Small intestine (tissue), 7 donors: Measurements from ENCODE around the gene SERINC5. TPM values are rescaled to one million over a fixed set of nuclear protein-coding genes. Genes with fewer than 3 reads are reported as not detected.
"Not testable (repeated sequence)": the region's sequence is repeated elsewhere in the genome, so short reads cannot be mapped to it uniquely, and the experiment has no call there.

Experiments used
- DNase-seq, 2 donors: peaks; one replicate each; pipeline versions ENCODE4 v3.0.0 to v3.0.0-alpha.2; 2013
- FAIRE-seq: peaks from 2 replicates; lab custom pipeline; 2012; peaks lifted over from hg19 to GRCh38; lab: Jason Lieb, UNC
- H3K27ac ChIP-seq, 3 donors: one replicate each; pipeline ENCODE4 v1.5.1; 2013; ENCODE audit warnings: low read length in 2 of 3, mild to moderate bottlenecking in 2 of 3, control low read depth in 1 of 3, inconsistent platforms in 1 of 3, low read depth in 1 of 3, moderate library complexity in 1 of 3
- H3K27me3 ChIP-seq, 3 donors: one replicate each; pipeline ENCODE4 v1.6.1; 2013; ENCODE audit warnings: low read length in 3 of 3, inconsistent platforms in 1 of 3; ENCODE audit not compliant: control insufficient read depth in 3 of 3, insufficient read depth in 3 of 3
- H3K36me3 ChIP-seq, 3 donors: one replicate each; pipeline ENCODE4 v1.6.1; 2013; ENCODE audit warnings: low read length in 3 of 3, inconsistent platforms in 1 of 3, low read depth in 1 of 3, mild to moderate bottlenecking in 1 of 3, moderate library complexity in 1 of 3; ENCODE audit not compliant: control insufficient read depth in 3 of 3, insufficient read depth in 2 of 3
- H3K4me1 ChIP-seq, 3 donors: one replicate each; pipeline ENCODE4 v1.6.1; 2013; ENCODE audit warnings: low read length in 2 of 3, inconsistent platforms in 1 of 3, low read depth in 1 of 3, mild to moderate bottlenecking in 1 of 3, moderate library complexity in 1 of 3; ENCODE audit not compliant: control insufficient read depth in 3 of 3, insufficient read depth in 2 of 3
- H3K4me3 ChIP-seq, 3 donors: one replicate each; pipeline ENCODE4 v1.5.1; 2013; ENCODE audit warnings: low read length in 3 of 3, control low read depth in 1 of 3, inconsistent platforms in 1 of 3, low read depth in 1 of 3, mild to moderate bottlenecking in 1 of 3, moderate library complexity in 1 of 3
- H3K9me3 ChIP-seq, 2 donors: one replicate each; pipeline ENCODE4 v1.6.1; 2013; ENCODE audit warnings: low read depth in 1 of 2, low read length in 1 of 2; ENCODE audit not compliant: control insufficient read depth in 2 of 2, insufficient read depth in 1 of 2
- WGBS, 3 donors: extraction: QIAGEN DNeasy Blood & Tissue Kit; methylation state at CpG; one replicate each; pipeline ENCODE4 v1.1.7; 2013; 5-methylcytosine and 5-hydroxymethylcytosine counted together
- polyA plus RNA-seq, 4 donors: library from polyadenylated mRNA; stranded (reverse) in 3 of 4; unstranded in 1 of 4; fragments of 200-250 nt in 3 of 4; fragments of 120-200 nt in 1 of 4; gene quantifications; one replicate each; pipeline versions ENCODE4 v1.2.1 to v1.2.3, GENCODE V29; 2013
- donor health status: healthy with polysubstance abuse.
- donor health status: control.
- donor health status: control.
- donor health status: Bipolar disorder and iron deficiency.
- donor health status: healthy.

SERINC5 gene
- polyA plus RNA-seq, 4 donors: 1.9 to 62.9 (median 7.6) TPM

DNA sequence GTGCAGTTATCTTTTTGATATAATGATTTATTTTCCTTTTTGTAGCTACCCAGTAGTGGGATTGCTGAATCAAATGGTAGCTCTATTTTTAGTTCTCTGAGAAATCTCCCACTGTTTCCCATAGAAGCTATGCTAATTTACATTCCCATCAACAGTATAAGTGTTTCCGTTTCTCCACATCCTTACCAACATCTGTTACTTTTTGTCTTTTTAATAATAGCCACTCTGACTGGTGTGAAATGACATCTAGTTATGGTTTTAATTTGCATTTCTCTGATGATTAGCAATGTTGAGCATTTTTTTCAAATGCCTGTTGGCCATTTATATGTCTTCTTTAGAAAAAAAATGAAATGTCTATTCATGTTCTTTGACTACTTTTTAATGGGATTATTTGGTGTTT, 94.7 kb downstream of the SERINC5 start:
- WGBS, 3 donors: 84 to 100% (median 97%) methylated on average over 1 of the region's 1 CpG
- no peak overlapping the region for H3K4me3 ChIP-seq
- H3K9me3 ChIP-seq: no peaks in the 10 kb centered on the region
- H3K36me3 ChIP-seq: peaks cover 4 to 28% (median 11%) of the 10 kb centered on the region in 3 donors
- no peaks in the 10 kb centered on the region for H3K27me3 ChIP-seq
- no peaks in the 10 kb centered on the region for H3K4me1 ChIP-seq
- no peak overlapping the region for H3K27ac ChIP-seq
- DNase-seq: no peak
- FAIRE-seq: peak; percentile 83

DNA sequence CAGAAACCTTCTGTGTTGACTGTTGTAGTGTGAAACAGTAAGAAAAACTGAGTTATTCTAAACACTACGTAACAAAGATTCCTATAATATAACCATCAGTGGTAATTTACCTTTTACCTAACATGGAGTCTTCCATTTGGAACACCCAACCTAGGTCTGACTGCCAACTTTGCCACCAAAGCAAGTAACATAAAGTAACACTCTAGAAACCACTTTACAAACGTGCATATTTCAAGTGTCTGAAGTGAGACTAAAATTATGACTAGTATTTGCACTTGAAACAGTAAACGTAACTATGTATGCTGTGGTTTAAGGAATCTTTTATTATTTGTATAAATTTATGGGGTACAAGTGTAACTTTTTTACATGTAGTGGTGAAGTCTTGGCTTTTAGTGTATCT, 95.6 kb downstream of the SERINC5 start:
- Histone ChIP-seq H3K27me3 (no peaks in the 10 kb centered on the region), H3K9me3 (no peaks in the 10 kb centered on the region), H3K36me3 (peaks cover 4 to 32% (median 11%) of the 10 kb centered on the region in 3 donors), H3K4me1 (no peaks in the 10 kb centered on the region), H3K4me3 (no peak overlapping the region), H3K27ac (no peak overlapping the region)
- DNase-seq (no peak), FAIRE-seq (no peak)
- WGBS, 3 donors: 90 to 98% (median 92%) methylated on average over 3 of the region's 3 CpGs

DNA sequence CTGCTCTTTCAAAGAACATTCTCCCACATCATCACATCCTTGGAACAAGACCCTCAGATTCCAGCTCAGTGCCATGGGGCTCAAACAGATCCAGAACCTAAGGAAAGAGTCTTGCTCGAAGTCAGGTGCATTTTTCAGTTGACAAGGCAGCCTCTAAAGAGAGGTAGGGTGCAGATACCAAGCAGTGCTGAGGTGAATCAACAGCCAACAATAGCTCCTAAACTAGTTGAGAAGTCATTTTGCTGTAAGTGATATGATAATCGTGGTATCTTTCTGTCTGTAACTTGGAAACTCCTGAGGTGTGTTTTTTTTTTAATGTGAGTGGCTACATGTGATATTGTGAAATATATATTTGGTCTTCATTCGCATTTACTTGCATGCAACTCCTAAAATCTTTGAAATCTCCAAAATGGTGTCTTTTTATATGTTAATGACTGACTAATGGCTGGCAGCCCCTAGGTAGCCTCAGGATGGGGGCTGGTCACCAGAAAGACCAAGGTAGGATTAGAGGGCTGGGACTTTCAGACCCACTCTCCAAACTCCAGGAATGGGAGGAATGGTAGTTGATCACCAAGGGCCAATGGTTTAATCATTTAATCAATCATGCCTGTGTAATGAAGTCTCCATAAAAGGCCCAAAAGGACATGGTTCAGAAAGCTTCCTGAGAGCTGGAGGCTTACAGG, 96.6 kb downstream of the SERINC5 start:
- H3K27ac ChIP-seq: no peak overlapping the region

DNA sequence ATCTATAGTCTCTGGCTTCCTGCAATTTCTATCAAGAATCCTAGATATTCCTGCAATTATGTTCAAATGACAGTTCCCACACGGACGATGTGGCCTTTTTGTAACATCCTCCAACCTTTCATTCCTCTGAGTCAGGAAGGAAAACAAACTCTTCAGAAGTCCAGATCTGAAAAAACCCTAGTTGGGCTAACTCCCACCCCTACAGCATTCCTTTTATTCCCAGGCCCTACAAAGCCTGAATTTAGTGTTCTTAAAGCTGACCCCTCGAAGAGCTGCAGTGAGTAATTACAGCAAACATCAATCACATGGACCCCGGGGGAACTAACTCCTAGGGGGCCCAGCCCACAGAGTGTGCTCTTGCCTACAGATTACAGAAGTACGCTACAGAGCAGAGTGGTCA, 99.7 kb downstream of the SERINC5 start:
- no peaks in the 10 kb centered on the region for H3K9me3 ChIP-seq
- FAIRE-seq (no peak), DNase-seq (no peak)
- H3K27me3 ChIP-seq: no peaks in the 10 kb centered on the region
- whole genome bisulfite sequencing, 3 donors: 71 to 86% (median 75%) methylated on average over 5 of the region's 5 CpGs
- H3K27ac ChIP-seq: no peak overlapping the region
- peaks cover 2 to 46% (median 13%) of the 10 kb centered on the region in 3 donors for H3K36me3 ChIP-seq
- H3K4me1 ChIP-seq: no peaks in the 10 kb centered on the region
- H3K4me3 ChIP-seq: no peak overlapping the region

More for the DNA sequence above, 96.6 kb downstream of the SERINC5 start:
- no peaks in the 10 kb centered on the region for H3K4me1 ChIP-seq
- H3K36me3 ChIP-seq: peaks cover 4 to 35% (median 11%) of the 10 kb centered on the region in 3 donors
- FAIRE-seq (no peak), DNase-seq (no peak)
- H3K4me3 ChIP-seq: no peak overlapping the region
- H3K27me3 ChIP-seq: no peaks in the 10 kb centered on the region
- 89 to 93% (median 91%) methylated on average over 3 of the region's 3 CpGs for WGBS, 3 donors
- H3K9me3 ChIP-seq: no peaks in the 10 kb centered on the region

DNA sequence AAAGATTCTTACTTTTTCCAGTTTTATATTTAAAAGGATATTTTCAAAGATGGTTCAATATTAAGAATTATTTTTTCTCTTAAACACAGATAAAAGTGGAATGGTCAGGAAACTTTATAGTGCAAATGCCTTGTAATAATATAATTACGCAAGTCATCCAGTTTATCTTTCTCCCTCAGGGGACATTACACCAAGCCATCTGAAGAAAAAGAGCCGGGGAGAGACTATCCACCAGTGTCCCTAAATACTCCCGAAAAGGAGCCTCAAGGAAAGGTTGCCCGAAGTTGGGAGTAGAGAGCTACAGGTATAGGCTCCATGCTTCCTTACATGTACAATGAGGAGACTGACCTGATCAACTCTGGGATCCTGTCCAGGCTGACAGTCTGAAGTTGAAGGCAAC, 101.1 kb downstream of the SERINC5 start:
- Histone ChIP-seq H3K36me3 (peaks cover 2 to 52% (median 15%) of the 10 kb centered on the region in 3 donors), H3K27ac (no peak overlapping the region), H3K27me3 (no peaks in the 10 kb centered on the region), H3K4me1 (no peaks in the 10 kb centered on the region), H3K9me3 (no peaks in the 10 kb centered on the region), H3K4me3 (no peak overlapping the region)
- 94 to 96% (median 96%) methylated on average over 4 of the region's 4 CpGs for WGBS, 3 donors
- FAIRE-seq (no peak), DNase-seq (no peak)

DNA sequence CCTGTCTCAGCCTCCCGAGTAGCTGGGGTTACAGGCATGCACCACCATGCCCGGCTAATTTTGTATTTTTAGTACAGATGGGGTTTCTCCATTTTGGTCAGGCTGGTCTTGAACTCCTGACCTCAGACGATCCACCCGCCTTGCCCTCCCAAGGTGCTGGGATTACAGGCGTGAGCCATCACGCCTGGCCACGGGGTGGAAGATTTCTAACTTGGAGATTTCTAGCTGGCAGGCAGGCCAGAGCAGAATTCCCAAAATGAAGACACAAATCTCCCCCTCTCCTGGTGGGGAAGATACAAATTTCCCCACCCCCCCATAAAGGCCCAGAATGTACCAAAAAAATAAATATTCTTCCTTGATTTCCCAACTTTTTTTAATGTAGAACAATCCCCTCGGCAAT, 101.6 kb downstream of the SERINC5 start:
- FAIRE-seq, H3K27me3 ChIP-seq, H3K4me1 ChIP-seq, H3K27ac ChIP-seq, H3K4me3 ChIP-seq, DNase-seq, H3K9me3 ChIP-seq: not testable (repeated sequence)
- 90 to 93% (median 93%) methylated on average over 8 of the region's 8 CpGs for WGBS, 3 donors
- H3K36me3 ChIP-seq: peaks cover 2 to 53% (median 14%) of the 10 kb centered on the region in 3 donors

DNA sequence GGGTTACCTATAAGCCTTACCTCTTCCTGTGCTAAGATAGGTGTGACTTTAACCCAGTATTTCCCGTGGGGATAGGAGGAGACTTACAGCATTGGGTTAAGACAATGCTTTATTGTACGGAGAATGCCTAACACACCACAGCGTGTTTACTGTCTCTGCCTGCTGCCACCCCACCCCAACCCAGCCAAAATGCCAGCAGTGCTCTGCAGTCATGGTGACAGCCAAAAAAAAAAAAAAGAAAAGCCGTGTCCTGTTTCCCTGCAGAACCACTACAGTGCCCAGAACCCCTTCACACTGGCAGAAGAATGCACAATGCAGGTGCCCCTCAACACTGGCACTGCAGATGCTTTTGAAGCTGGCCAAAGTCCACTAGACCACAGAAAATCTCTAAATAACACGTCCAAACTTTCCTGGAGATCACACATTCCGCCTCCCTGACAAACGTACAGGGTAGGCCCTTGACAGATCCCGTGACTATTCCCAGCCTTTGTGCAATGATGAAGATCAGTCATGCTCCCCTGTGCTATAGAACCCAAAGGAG, 102.2 kb downstream of the SERINC5 start:
- H3K4me1 ChIP-seq: no peaks in the 10 kb centered on the region
- H3K4me3 ChIP-seq: no peak overlapping the region
- H3K9me3 ChIP-seq: no peaks in the 10 kb centered on the region
- DNase-seq (peak in 1 of 2 donors; percentile 21), FAIRE-seq (no peak)
- WGBS, 3 donors: 29 to 48% (median 41%) methylated on average over 8 of the region's 8 CpGs
- peaks cover 0 to 54% (median 11%) of the 10 kb centered on the region in 3 donors for H3K36me3 ChIP-seq
- H3K27me3 ChIP-seq: no peaks in the 10 kb centered on the region
- no peak overlapping the region for H3K27ac ChIP-seq

DNA sequence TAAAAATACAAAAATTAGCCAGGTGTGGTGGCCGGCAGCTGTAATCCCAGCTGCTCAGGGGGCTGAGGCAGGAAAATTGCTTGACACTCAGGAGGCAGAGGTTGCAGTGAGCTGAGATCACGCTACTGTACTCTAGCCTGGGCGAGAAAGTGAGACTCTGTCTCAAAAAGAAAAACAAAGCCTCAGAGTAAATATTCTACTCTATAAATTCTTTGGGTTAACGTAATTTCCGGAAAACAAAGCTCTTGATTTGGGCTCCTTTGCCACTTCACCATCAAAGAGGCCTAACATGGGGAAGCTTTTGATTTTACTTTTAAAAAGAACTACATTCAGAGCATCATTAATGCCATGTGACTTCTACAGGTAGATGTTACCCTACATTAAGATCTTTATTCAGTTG, 103.1 kb downstream of the SERINC5 start:
- FAIRE-seq: no peak
- DNase-seq: no peak
- Histone ChIP-seq H3K4me1 (no peaks in the 10 kb centered on the region), H3K9me3 (no peaks in the 10 kb centered on the region), H3K36me3 (peaks cover 0 to 60% (median 11%) of the 10 kb centered on the region in 3 donors), H3K27me3 (no peaks in the 10 kb centered on the region), H3K4me3 (no peak overlapping the region), H3K27ac (no peak overlapping the region)
- WGBS, 3 donors: 89 to 93% (median 93%) methylated on average over 5 of the region's 5 CpGs
